Hepatocyte (in vitro differentiated cells): Measurements from ENCODE around the gene MGMT. TPM values are rescaled to one million over a fixed set of nuclear protein-coding genes. Genes with fewer than 3 reads are reported as not detected.

Source experiments
- DNase-seq: peaks from one replicate; pipeline ENCODE4 v3.0.0-alpha.2; 2016; ENCODE audit warnings: low spot score
- H2AFZ ChIP-seq: fragments of 200-600 bp; sonication (generic); 2 replicates; pipeline ENCODE4 v1.6.0; 2016; ENCODE audit warnings: antibody characterized with exemption, mild to moderate bottlenecking
- H3K27ac ChIP-seq: fragments of 200-600 bp; sonication (generic); 2 replicates; pipeline ENCODE4 v1.5.1; 2016; ENCODE audit warnings: mild to moderate bottlenecking
- H3K27me3 ChIP-seq: fragments of 200-600 bp; sonication (generic); 2 replicates; pipeline ENCODE4 v1.6.1; 2016
- H3K36me3 ChIP-seq: fragments of 200-600 bp; sonication (generic); replicated peaks from 2 replicates; pipeline ENCODE4 v1.5.1; 2016; ENCODE audit warnings: low read depth; ENCODE audit not compliant: insufficient read depth
- H3K4me1 ChIP-seq: fragments of 200-600 bp; sonication (generic); 2 replicates; pipeline ENCODE4 v1.5.1; 2016; ENCODE audit warnings: mild to moderate bottlenecking, moderate library complexity; ENCODE audit not compliant: insufficient read depth
- H3K4me2 ChIP-seq: fragments of 200-600 bp; sonication (generic); 2 replicates; pipeline ENCODE4 v1.6.0; 2016
- H3K4me3 ChIP-seq: fragments of 200-600 bp; sonication (generic); 2 replicates; pipeline ENCODE4 v1.5.1; 2016; ENCODE audit warnings: mild to moderate bottlenecking
- H3K79me2 ChIP-seq: fragments of 200-600 bp; sonication (generic); 2 replicates; pipeline ENCODE4 v1.6.0; 2017; ENCODE audit warnings: mild to moderate bottlenecking
- H3K9me2 ChIP-seq: fragments of 200-600 bp; sonication (generic); replicated peaks from 2 replicates; pipeline ENCODE4 v1.6.0; 2017; ENCODE audit warnings: mild to moderate bottlenecking; ENCODE audit not compliant: insufficient read depth
- H3K9me3 ChIP-seq: fragments of 200-600 bp; sonication (generic); 2 replicates; pipeline ENCODE4 v1.5.1; 2016; ENCODE audit warnings: low read depth, mild to moderate bottlenecking
- H4K20me1 ChIP-seq: fragments of 200-600 bp; sonication (generic); 2 replicates; pipeline ENCODE4 v1.6.0; 2016; ENCODE audit warnings: mild to moderate bottlenecking; ENCODE audit not compliant: insufficient read depth, poor library complexity, severe bottlenecking
- EZH2 ChIP-seq: fragments of 200-600 bp; sonication (generic); IDR thresholded peaks from 2 replicates; pipeline ENCODE4 v1.6.1; 2016; ENCODE audit warnings: antibody characterized with exemption, mild to moderate bottlenecking, borderline replicate concordance
- EZH2phosphoT487 ChIP-seq: fragments of 200-600 bp; sonication (generic); IDR thresholded peaks from one replicate; pipeline ENCODE4 v1.6.1; 2018; ENCODE audit warnings: antibody characterized with exemption, mild to moderate bottlenecking, low read depth, moderate library complexity; ENCODE audit not compliant: unreplicated experiment, severe bottlenecking
- WGBS: methylation state at CpG from one replicate; pipeline ENCODE4 v1.1.6; 2016; ENCODE audit warnings: low lambda C conversion rate; ENCODE audit errors: missing lambda C conversion rate; 5-methylcytosine and 5-hydroxymethylcytosine counted together
- polyA plus RNA-seq: library from polyadenylated mRNA; unstranded; fragments of >200 nt; fragmentation: Nextera tagmentation; extraction: Ambion mirVana; gene quantifications from 2 replicates; pipeline ENCODE4 v1.2.1, GENCODE V29; 2016
- total RNA-seq: library from RNA; depleted of rRNA; stranded (reverse); fragments of >200 nt; gene quantifications from 2 replicates; pipeline ENCODE4 v1.2.3, GENCODE V29; 2014
- TF ChIP-seq, protein P1 (sequence below): fragments of 200-600 bp; sonication (generic); IDR thresholded peaks from 2 replicates; pipeline ENCODE4 v1.5.1; 2016; ENCODE audit warnings: antibody characterized with exemption, mild to moderate bottlenecking; ENCODE audit not compliant: poor library complexity

The MGMT gene
- total and polyA plus RNA-seq, 2 experiments from 2014 or later, result 41.5 to 41.9 TPM

DNA sequence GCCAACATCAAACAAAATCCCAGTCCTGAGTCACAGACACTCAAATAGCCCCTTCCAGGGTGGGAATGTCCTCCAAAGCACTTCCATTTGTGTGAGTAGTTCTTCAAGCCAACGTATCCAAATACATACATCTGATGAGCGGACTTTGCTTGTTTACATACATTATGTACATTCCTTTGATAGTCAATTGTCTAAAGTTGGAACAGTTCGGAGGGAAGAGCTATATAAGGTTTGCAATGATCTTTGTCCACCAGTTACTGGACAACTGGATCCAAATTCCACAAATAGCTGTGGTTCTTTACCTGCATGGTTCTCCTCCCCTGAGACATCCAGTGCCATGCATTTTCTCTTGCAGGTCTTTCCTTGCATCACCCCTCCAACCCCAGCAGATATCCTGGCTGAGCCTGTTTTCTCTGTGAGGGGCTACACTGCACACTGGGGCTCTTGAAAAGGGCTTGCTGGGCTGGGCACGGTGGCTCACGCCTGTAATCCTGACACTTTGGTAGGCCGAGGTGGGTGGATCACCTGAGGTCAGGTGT lies 4.7 kb upstream of the MGMT start:
- H3K9me3 ChIP-seq, result no peaks in the 10 kb centered on the region
- H3K9me2 ChIP-seq, result no peaks in the 10 kb centered on the region
- H4K20me1 ChIP-seq, result no peaks in the 10 kb centered on the region
- DNase-seq, result no peak
- H3K79me2 ChIP-seq, result no peaks in the 10 kb centered on the region
- H3K36me3 ChIP-seq, result no peaks in the 10 kb centered on the region
- WGBS, result 71% methylated on average over 6 of the region's 6 CpGs
- no peak for TF ChIP-seq EZH2phosphoT487
- TF ChIP-seq EZH2, result no peak
- TF ChIP-seq, protein P1, sequence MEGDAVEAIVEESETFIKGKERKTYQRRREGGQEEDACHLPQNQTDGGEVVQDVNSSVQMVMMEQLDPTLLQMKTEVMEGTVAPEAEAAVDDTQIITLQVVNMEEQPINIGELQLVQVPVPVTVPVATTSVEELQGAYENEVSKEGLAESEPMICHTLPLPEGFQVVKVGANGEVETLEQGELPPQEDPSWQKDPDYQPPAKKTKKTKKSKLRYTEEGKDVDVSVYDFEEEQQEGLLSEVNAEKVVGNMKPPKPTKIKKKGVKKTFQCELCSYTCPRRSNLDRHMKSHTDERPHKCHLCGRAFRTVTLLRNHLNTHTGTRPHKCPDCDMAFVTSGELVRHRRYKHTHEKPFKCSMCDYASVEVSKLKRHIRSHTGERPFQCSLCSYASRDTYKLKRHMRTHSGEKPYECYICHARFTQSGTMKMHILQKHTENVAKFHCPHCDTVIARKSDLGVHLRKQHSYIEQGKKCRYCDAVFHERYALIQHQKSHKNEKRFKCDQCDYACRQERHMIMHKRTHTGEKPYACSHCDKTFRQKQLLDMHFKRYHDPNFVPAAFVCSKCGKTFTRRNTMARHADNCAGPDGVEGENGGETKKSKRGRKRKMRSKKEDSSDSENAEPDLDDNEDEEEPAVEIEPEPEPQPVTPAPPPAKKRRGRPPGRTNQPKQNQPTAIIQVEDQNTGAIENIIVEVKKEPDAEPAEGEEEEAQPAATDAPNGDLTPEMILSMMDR, result no peak
- no peak overlapping the region for H3K4me2 ChIP-seq
- peaks cover 7% of the 10 kb centered on the region for H3K4me1 ChIP-seq
- no peak overlapping the region for H3K27ac ChIP-seq
- no peak overlapping the region for H3K4me3 ChIP-seq
- no peak overlapping the region for H2AFZ ChIP-seq
- H3K27me3 ChIP-seq, result no peaks in the 10 kb centered on the region

GRCh38 chr10:129464251-129464650 lies 2.8 kb upstream of the MGMT start:
- Histone ChIP-seq H2AFZ (no peak overlapping the region), H3K9me2 (no peaks in the 10 kb centered on the region), H3K79me2 (peaks cover 3% of the 10 kb centered on the region), H3K27ac (no peak overlapping the region), H3K4me1 (peaks cover 16% of the 10 kb centered on the region), H3K36me3 (no peaks in the 10 kb centered on the region), H3K27me3 (no peaks in the 10 kb centered on the region), H3K4me2 (no peak overlapping the region), H3K9me3 (no peaks in the 10 kb centered on the region), H4K20me1 (no peaks in the 10 kb centered on the region), H3K4me3 (no peak overlapping the region)
- WGBS, result 85% methylated on average over 8 of the region's 8 CpGs
- TF ChIP-seq EZH2phosphoT487 (no peak), EZH2 (no peak)
- TF ChIP-seq, protein P1, result no peak
- DNase-seq, result no peak

- peaks cover 25% of the 10 kb centered on the region for H3K4me1 ChIP-seq
- peak overlapping the region; percentile 94 for H2AFZ ChIP-seq
- no peaks in the 10 kb centered on the region for H3K9me2 ChIP-seq
- no peaks in the 10 kb centered on the region for H3K27me3 ChIP-seq
- no peaks in the 10 kb centered on the region for H4K20me1 ChIP-seq
- no peaks in the 10 kb centered on the region for H3K9me3 ChIP-seq
- H3K4me2 ChIP-seq, result peak overlapping the region; percentile 85
- H3K36me3 ChIP-seq, result no peaks in the 10 kb centered on the region
- WGBS, result 97% methylated on average over 21 of the region's 21 CpGs
- H3K4me3 ChIP-seq, result peak overlapping the region; percentile 26
- TF ChIP-seq, protein P1, result no peak
- TF ChIP-seq EZH2phosphoT487 (no peak), EZH2 (no peak)
- peaks cover 8% of the 10 kb centered on the region for H3K79me2 ChIP-seq
- peak overlapping the region; percentile 53 for H3K27ac ChIP-seq
- no peak for DNase-seq
Observed at GRCh38 chr10:129465796-129466702, 992 bp upstream of the MGMT start.
